CD4-positive, alpha-beta T cell treated with Interleukin-15 for 4 hours (primary cell): ENCODE results near the gene TMEM106C.

Experiments used
- DNase-seq: peaks from one replicate; pipeline ENCODE4 v3.0.0-alpha.2; 2020; ENCODE audit warnings: low spot score

Gene TMEM106C

DNA sequence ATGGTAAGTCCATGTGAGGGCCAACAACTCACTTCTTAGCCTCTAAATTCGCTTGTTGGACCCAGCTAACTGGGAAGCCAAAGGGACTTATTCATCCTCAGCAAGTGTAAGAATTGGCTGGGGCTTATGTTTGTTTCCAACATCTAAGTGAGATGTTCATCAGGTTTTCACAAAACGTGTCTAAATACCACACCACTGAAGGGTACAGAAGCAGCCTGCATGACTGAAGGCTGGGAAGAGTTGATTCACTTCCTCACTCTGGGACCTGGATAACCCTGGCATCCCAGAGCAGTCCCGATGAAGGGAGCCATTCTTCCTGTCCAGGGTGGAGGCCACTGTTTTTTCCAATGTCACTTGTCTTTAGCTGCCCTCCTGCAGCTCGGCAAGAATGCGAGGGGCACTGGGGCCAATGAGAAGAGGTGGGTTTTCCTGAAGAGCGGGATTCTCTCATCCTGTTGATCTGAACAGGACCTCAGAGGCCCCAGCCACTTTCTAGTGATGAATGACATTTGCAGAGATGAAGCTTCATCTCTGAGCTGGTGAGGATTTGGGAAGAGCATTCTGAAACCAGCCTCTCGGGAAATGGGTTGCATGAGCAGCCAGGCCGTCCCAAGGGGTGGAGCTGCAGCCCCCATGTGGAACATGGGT lies 53.1 kb downstream of the TMEM106C start:
- DNase-seq, result no peak

DNA sequence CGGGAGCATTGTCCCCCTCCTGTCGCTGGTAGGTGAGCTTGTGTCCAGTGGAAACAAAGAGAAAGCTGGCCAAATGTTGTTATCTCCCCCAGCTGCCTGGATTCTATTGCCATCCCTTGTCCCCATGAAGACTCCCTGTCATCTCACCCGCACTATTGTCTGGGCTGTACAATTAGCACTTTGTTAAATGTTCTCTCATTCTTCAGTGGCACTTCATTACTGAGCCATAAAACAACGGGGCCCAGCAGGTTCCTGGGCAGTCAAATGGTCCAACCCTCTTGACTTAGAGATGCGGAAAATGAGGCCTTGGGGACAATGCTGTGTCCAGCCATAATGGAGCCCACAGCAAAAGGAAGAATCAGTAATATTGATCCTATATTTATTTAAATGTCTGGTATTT lies 54.1 kb downstream of the TMEM106C start:
- no peak for DNase-seq

DNA sequence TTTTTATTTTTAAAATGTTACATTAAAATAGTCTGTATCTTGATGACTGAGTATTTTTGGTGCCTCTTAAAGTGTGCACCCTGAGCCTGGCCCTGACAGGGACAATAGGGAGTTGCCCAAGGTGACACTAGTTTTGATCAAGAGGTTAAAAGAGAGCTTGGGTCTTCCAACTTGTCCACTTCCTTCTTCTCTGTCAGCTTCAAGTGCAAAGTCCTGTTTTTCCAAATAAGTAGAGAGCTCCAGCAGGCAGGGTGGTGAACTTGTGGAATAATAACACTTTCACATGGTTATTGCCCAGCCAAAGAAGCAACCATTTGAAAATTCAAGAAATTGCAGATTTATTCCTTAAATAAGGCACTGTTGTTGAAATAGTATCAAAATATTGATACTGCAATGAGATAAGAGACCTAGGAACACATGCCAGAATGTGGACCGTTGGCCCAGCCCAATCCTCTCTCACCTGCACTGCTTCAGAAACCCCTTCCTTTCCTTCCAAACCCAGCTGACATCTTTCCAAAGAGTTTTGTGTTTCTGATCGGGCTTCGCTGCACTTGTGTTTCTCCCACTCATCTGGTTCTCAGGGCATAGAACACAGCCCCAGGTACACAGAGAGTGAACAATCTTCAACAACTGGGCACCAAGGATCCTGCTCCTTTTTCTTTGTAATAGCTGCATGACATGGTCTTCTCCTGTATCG lies 54.7 kb downstream of the TMEM106C start:
- no peak for DNase-seq
